PFSK-1 (cell line): ENCODE results near the gene PLB1.

Source experiments
- REST ChIP-seq, 2 experiments: IDR thresholded peaks; 2 replicates each; pipeline versions ENCODE4 v1.6.1 to v1.8.0; 2011 to 2012; ENCODE audit warnings: low read depth in 2 of 2, low read length in 2 of 2, control low read depth in 1 of 2, inconsistent platforms in 1 of 2, mild to moderate bottlenecking in 1 of 2, moderate library complexity in 1 of 2; ENCODE audit not compliant: insufficient read depth in 1 of 2
- SIN3A ChIP-seq: IDR thresholded peaks from 2 replicates; pipeline ENCODE4 v1.6.1; 2012; ENCODE audit warnings: mild to moderate bottlenecking, low read length, moderate library complexity, borderline replicate concordance; ENCODE audit not compliant: insufficient read depth

DNA sequence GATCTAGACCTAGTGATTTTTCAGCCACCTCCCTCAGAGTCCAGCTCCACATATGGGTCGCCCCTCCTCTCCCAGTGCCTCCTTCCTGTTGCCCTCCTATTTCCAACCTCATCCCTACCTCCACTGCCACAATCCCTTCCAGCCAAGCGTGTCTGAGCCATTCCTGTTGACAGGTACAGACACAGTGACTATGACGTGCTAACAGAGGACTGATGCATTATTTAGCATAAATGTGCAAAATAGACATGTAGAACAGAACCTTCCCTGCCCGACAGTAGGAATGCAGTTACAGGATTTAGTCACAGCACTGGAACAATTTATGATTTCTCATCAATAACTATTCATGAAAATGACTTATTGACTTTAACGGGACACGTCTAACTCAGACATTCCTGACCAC lies 171.4 kb downstream of the PLB1 start:
- TF ChIP-seq REST (IDR thresholded peaks at IDR 0.05; ENCODE audit: insufficient read depth in 1 of 2, low read depth in 2 of 2, low read length in 2 of 2) (no peak), SIN3A (no peak)
